ENCODE results near the gene RRBP1.

DNA sequence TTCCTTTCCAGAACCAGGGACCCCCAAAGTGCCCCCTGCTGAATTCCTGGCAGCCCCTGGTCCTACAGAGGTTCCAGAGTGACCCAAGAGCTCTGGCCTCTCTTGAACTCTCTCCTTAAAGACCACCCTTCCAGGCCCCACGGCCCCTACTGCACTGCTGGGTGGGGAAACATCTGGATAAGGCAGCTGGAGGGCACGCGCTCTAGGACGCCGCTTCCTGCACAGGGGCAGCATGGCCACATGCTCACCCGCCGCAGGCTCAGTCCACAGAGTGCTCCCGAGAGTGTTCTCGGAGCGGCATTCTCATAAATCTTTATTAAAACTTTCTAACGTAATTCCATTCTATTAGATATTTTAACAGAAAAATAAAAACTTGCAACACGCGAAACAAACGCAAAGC lies 37.0 kb downstream of the RRBP1 start:
- TF ChIP-seq, protein P1, sequence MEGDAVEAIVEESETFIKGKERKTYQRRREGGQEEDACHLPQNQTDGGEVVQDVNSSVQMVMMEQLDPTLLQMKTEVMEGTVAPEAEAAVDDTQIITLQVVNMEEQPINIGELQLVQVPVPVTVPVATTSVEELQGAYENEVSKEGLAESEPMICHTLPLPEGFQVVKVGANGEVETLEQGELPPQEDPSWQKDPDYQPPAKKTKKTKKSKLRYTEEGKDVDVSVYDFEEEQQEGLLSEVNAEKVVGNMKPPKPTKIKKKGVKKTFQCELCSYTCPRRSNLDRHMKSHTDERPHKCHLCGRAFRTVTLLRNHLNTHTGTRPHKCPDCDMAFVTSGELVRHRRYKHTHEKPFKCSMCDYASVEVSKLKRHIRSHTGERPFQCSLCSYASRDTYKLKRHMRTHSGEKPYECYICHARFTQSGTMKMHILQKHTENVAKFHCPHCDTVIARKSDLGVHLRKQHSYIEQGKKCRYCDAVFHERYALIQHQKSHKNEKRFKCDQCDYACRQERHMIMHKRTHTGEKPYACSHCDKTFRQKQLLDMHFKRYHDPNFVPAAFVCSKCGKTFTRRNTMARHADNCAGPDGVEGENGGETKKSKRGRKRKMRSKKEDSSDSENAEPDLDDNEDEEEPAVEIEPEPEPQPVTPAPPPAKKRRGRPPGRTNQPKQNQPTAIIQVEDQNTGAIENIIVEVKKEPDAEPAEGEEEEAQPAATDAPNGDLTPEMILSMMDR (conservative IDR thresholded peaks at IDR 0.05; ENCODE audit: low read depth, low read length), result no peak
- TF ChIP-seq MAFK (IDR thresholded peaks at IDR 0.05; ENCODE audit: low read depth, low read length) (no peak), POLR2A (IDR thresholded peaks at IDR 0.05; ENCODE audit: low read depth, low read length) (no peak), RCOR1 (IDR thresholded peaks at IDR 0.05; ENCODE audit: insufficient replicate concordance, low read length) (no peak), FOS (IDR thresholded peaks at IDR 0.05; ENCODE audit: low read depth, low read length) (no peak), RAD21 (IDR thresholded peaks at IDR 0.05; ENCODE audit: low read length) (no peak), MAZ (IDR thresholded peaks at IDR 0.05; ENCODE audit: borderline replicate concordance, low read depth, low read length) (no peak)
- TF ChIP-seq, protein P2, sequence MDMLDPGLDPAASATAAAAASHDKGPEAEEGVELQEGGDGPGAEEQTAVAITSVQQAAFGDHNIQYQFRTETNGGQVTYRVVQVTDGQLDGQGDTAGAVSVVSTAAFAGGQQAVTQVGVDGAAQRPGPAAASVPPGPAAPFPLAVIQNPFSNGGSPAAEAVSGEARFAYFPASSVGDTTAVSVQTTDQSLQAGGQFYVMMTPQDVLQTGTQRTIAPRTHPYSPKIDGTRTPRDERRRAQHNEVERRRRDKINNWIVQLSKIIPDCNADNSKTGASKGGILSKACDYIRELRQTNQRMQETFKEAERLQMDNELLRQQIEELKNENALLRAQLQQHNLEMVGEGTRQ (IDR thresholded peaks at IDR 0.05; ENCODE audit: low read depth, low read length), result no peak
